SK-N-SH treated with all-trans-retinoic acid at 6 μM for 48 hours (cell line): Measurements from ENCODE around the gene CRLF2.

Experiments
- ATAC-seq: fragments of 200-7000 bp; cut with Tn5 transposase; 3 replicates; pipeline ENCODE4 v1.9.1; 2020; ENCODE audit warnings: mild to moderate bottlenecking, moderate library complexity
- ARNTL ChIP-seq: fragments of 450-650 bp; formaldehyde crosslinking; IDR thresholded peaks from 2 replicates; pipeline ENCODE4 v1.5.0; 2020; ENCODE audit warnings: low read depth, mild to moderate bottlenecking, moderate library complexity, borderline replicate concordance
- BACH2 ChIP-seq: fragments of 250-450 bp; sonication (Bioruptor Pico); IDR thresholded peaks from 2 replicates; pipeline ENCODE4 v1.9.0; 2021; ENCODE audit warnings: mild to moderate bottlenecking, borderline replicate concordance
- CSDC2 ChIP-seq: fragments of 250-450 bp; sonication (Bioruptor Pico); IDR thresholded peaks from 2 replicates; pipeline ENCODE4 v1.5.0; 2020; ENCODE audit warnings: mild to moderate bottlenecking, moderate library complexity
- GLIS3 ChIP-seq: fragments of 250-450 bp; sonication (Bioruptor Pico); IDR thresholded peaks from 2 replicates; pipeline ENCODE4 v1.5.0; 2020; ENCODE audit warnings: mild to moderate bottlenecking, moderate library complexity
- PPARA ChIP-seq: fragments of 250-450 bp; sonication (Bioruptor Pico); IDR thresholded peaks from 2 replicates; pipeline ENCODE4 v1.5.0; 2020; ENCODE audit warnings: mild to moderate bottlenecking, borderline replicate concordance
- SNAI2 ChIP-seq: fragments of 250-450 bp; sonication (Bioruptor Pico); IDR thresholded peaks from 2 replicates; pipeline ENCODE4 v1.5.0; 2020; ENCODE audit warnings: mild to moderate bottlenecking, moderate library complexity
- TOX ChIP-seq: fragments of 250-450 bp; sonication (Bioruptor Pico); IDR thresholded peaks from 2 replicates; pipeline ENCODE4 v1.8.0; 2021; ENCODE audit warnings: mild to moderate bottlenecking, moderate library complexity, borderline replicate concordance
- ZC3H10 ChIP-seq: fragments of 250-450 bp; sonication (Bioruptor Pico); IDR thresholded peaks from 2 replicates; pipeline ENCODE4 v1.5.1; 2021; ENCODE audit warnings: mild to moderate bottlenecking, moderate library complexity
- ZFP30 ChIP-seq: fragments of 450-650 bp; formaldehyde crosslinking; IDR thresholded peaks from 2 replicates; pipeline ENCODE4 v1.5.0; 2022; ENCODE audit warnings: mild to moderate bottlenecking, moderate library complexity
- ZNF565 ChIP-seq: fragments of 450-650 bp; formaldehyde crosslinking; conservative IDR thresholded peaks from 2 replicates; pipeline ENCODE4 v1.5.0; 2020; ENCODE audit warnings: low read depth, mild to moderate bottlenecking, moderate library complexity
- ZNF70 ChIP-seq: fragments of 450-650 bp; formaldehyde crosslinking; IDR thresholded peaks from 2 replicates; pipeline ENCODE4 v1.5.0; 2020; ENCODE audit warnings: mild to moderate bottlenecking, moderate library complexity
- TF ChIP-seq, protein P1 (sequence below): fragments of 250-450 bp; sonication (Bioruptor Pico); IDR thresholded peaks from 2 replicates; pipeline ENCODE4 v1.8.0; 2020; ENCODE audit warnings: mild to moderate bottlenecking, moderate library complexity, borderline replicate concordance
- TF ChIP-seq, protein P2 (sequence below): fragments of 250-450 bp; sonication (Bioruptor Pico); IDR thresholded peaks from 2 replicates; pipeline ENCODE4 v1.8.0; 2021; ENCODE audit warnings: low read depth, mild to moderate bottlenecking, moderate library complexity, borderline replicate concordance
- TF ChIP-seq, protein P3 (sequence below): fragments of 250-450 bp; sonication (Bioruptor Pico); IDR thresholded peaks from 2 replicates; pipeline ENCODE4 v1.5.1; 2021; ENCODE audit warnings: mild to moderate bottlenecking, moderate library complexity
- TF ChIP-seq, protein P4 (sequence below): fragments of 250-450 bp; sonication (Bioruptor Pico); IDR thresholded peaks from 2 replicates; pipeline ENCODE4 v1.5.1; 2020; ENCODE audit warnings: low read depth, mild to moderate bottlenecking, moderate library complexity

Gene CRLF2

DNA sequence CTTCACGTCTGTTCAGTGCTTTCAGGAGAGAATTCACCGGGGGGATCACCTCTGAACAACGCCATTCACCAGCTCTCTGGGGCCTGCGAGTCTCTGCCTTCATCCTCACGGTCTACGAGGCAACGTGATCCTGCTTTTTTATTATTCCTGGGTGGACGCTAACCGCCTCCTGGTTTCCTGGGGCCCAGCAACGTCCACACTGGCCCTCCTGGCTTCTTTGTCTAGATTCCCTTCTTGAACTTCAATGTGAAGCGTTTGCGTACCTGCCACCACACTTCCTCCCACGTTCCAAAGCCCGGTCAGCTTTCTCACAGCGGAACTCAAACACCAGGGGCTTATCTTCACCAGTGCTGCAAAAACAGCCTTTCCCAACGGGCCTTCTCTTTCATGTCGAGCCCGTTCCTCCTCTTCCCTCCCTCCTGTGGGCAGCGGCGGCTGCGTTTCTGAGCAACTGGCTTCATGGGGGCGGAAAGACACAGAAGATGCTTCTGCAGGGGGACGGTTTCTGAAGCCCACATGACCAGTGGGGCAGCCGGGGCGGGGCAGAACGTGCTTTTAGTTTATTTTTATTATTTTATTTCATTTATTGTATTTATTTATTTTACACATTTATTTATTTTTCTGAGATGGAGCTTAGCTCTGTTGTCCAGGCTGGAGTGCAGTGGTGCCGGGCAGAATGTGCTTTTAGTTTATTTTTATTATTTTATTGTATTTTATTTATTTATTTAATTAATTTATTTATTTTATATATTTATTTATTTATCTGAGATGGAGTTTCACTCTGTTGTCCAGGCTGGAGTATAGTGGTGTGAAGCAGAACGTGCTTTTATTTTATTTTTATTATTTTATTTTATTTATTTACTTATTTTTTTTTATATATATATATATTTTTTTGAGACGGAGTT, 64.6 kb downstream of the CRLF2 start:
- no peak for ATAC-seq
- TF ChIP-seq PPARA (CRISPR knock-in tag) = no peak
- TF ChIP-seq, protein P1, sequence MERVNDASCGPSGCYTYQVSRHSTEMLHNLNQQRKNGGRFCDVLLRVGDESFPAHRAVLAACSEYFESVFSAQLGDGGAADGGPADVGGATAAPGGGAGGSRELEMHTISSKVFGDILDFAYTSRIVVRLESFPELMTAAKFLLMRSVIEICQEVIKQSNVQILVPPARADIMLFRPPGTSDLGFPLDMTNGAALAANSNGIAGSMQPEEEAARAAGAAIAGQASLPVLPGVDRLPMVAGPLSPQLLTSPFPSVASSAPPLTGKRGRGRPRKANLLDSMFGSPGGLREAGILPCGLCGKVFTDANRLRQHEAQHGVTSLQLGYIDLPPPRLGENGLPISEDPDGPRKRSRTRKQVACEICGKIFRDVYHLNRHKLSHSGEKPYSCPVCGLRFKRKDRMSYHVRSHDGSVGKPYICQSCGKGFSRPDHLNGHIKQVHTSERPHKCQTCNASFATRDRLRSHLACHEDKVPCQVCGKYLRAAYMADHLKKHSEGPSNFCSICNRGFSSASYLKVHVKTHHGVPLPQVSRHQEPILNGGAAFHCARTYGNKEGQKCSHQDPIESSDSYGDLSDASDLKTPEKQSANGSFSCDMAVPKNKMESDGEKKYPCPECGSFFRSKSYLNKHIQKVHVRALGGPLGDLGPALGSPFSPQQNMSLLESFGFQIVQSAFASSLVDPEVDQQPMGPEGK (CRISPR knock-in tag) = no peak
- TF ChIP-seq, protein P2, sequence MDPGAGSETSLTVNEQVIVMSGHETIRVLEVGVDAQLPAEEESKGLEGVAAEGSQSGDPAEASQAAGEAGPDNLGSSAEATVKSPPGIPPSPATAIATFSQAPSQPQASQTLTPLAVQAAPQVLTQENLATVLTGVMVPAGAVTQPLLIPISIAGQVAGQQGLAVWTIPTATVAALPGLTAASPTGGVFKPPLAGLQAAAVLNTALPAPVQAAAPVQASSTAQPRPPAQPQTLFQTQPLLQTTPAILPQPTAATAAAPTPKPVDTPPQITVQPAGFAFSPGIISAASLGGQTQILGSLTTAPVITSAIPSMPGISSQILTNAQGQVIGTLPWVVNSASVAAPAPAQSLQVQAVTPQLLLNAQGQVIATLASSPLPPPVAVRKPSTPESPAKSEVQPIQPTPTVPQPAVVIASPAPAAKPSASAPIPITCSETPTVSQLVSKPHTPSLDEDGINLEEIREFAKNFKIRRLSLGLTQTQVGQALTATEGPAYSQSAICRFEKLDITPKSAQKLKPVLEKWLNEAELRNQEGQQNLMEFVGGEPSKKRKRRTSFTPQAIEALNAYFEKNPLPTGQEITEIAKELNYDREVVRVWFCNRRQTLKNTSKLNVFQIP = no peak
- TF ChIP-seq GLIS3 = no peak
- no peak for TF ChIP-seq TOX
- TF ChIP-seq SNAI2 = no peak
- no peak for TF ChIP-seq ZC3H10
- TF ChIP-seq ZNF565 = no peak
- TF ChIP-seq, protein P3, sequence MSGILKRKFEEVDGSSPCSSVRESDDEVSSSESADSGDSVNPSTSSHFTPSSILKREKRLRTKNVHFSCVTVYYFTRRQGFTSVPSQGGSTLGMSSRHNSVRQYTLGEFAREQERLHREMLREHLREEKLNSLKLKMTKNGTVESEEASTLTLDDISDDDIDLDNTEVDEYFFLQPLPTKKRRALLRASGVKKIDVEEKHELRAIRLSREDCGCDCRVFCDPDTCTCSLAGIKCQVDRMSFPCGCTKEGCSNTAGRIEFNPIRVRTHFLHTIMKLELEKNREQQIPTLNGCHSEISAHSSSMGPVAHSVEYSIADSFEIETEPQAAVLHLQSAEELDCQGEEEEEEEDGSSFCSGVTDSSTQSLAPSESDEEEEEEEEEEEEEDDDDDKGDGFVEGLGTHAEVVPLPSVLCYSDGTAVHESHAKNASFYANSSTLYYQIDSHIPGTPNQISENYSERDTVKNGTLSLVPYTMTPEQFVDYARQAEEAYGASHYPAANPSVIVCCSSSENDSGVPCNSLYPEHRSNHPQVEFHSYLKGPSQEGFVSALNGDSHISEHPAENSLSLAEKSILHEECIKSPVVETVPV (CRISPR knock-in tag) = no peak
- TF ChIP-seq ZNF70 (CRISPR knock-in tag) = no peak

DNA sequence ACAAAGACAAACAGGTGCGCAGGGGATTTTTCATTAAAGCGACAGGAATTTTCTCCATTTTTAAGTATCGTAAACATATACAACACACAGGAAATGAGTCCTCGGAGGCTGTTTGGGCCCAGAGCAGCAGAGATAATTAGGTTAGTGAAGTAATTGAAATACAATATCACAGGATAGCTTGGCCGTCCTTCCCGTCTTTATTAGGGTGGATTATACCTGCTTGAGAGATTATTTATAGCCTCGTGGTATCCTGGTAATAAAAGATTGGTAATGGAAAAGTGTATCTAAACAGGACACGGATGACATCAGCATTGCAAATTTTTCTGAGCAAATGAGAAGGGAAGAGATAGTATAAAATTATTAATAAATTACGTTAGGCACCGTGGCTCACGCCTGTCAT, 68.2 kb downstream of the CRLF2 start:
- ATAC-seq = no peak
- TF ChIP-seq BACH2 (CRISPR knock-in tag) (no peak), ZFP30 (CRISPR knock-in tag) (no peak), CSDC2 (CRISPR knock-in tag) (no peak), GLIS3 (no peak), ZNF70 (CRISPR knock-in tag) (no peak), ARNTL (CRISPR knock-in tag) (no peak)
- TF ChIP-seq, protein P2 = no peak
- TF ChIP-seq, protein P1 (CRISPR knock-in tag) = no peak
- TF ChIP-seq, protein P4, sequence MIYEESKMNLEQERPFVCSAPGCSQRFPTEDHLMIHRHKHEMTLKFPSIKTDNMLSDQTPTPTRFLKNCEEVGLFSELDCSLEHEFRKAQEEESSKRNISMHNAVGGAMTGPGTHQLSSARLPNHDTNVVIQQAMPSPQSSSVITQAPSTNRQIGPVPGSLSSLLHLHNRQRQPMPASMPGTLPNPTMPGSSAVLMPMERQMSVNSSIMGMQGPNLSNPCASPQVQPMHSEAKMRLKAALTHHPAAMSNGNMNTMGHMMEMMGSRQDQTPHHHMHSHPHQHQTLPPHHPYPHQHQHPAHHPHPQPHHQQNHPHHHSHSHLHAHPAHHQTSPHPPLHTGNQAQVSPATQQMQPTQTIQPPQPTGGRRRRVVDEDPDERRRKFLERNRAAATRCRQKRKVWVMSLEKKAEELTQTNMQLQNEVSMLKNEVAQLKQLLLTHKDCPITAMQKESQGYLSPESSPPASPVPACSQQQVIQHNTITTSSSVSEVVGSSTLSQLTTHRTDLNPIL (CRISPR knock-in tag) = no peak
- TF ChIP-seq, protein P3 (CRISPR knock-in tag) = no peak
